Esophagus squamous epithelium (tissue), 4 donors: ENCODE measurements around the gene CNTNAP2.

Experiments used
- CTCF ChIP-seq, 6 experiments: fragments of 450-650 bp in 4 of 6; fragments of 200-600 bp in 2 of 6; sonication (generic) in 2 of 6; IDR thresholded peaks; one replicate each; pipeline ENCODE4 v1.5.1; 2016 to 2019; ENCODE audit warnings: antibody characterized with exemption in 6 of 6, mild to moderate bottlenecking in 4 of 6, moderate library complexity in 4 of 6
- POLR2A ChIP-seq, 4 donors: fragments of 450-650 bp; IDR thresholded peaks; one replicate each; pipeline ENCODE4 v1.6.1; 2017; ENCODE audit warnings: antibody characterized with exemption in 4 of 4, mild to moderate bottlenecking in 4 of 4, moderate library complexity in 3 of 4

GRCh38 chr7:146875981-146876380 is 759.4 kb downstream of the CNTNAP2 start:
- TF ChIP-seq CTCF (IDR thresholded peaks at IDR 0.05) (no peak), POLR2A (IDR thresholded peaks at IDR 0.05) (no peak)
